Measurements from ENCODE around the gene EEF1E1. TPM values are rescaled to one million over a fixed set of nuclear protein-coding genes. Genes with fewer than 3 reads are reported as not detected.

EEF1E1 gene
- total RNA-seq, 1 experiment from 2014 or later = 147 TPM

GRCh38 chr6:8105791-8106190, 3.4 kb upstream of the EEF1E1 start:
- no peaks in the 10 kb centered on the region for H3K4me1 ChIP-seq (ENCODE audit: insufficient read depth, low read length, poor library complexity, severe bottlenecking)
- BruUV-seq (replicated peaks) = no TSS peak
- H3K27me3 ChIP-seq (replicated peaks; ENCODE audit: insufficient read depth, low read depth, low read length, poor library complexity) = no peaks in the 10 kb centered on the region
- no peaks in the 10 kb centered on the region for H3K9me3 ChIP-seq (ENCODE audit: low read depth, low read length, poor library complexity, severe bottlenecking)
- H3K27ac ChIP-seq (ENCODE audit: low read depth, low read length, poor library complexity, severe bottlenecking) = no peak overlapping the region
- CTCF ChIA-PET = no interaction called here
- H3K36me3 ChIP-seq (ENCODE audit: insufficient read depth, low read length, poor library complexity, severe bottlenecking) = no peaks in the 10 kb centered on the region
- H3K4me3 ChIP-seq (ENCODE audit: low read depth, low read length, poor library complexity, severe bottlenecking) = no peak overlapping the region
- POLR2A ChIA-PET (ENCODE audit: low non-redundant PET) = no interaction called here
- DNase-seq (ENCODE audit: low spot score) = no peak
- intact Hi-C loops (cut with micrococcal nuclease; ENCODE audit: unreplicated experiment) = no loop called here
- TF ChIP-seq EZH2 (IDR thresholded peaks at IDR 0.05; ENCODE audit: borderline replicate concordance, low read depth, low read length, poor library complexity, severe bottlenecking) (no peak), CTCF (conservative IDR thresholded peaks at IDR 0.05; ENCODE audit: low read depth, low read length) (no peak)

GRCh38 chr6:8103726-8104125, 1.4 kb upstream of the EEF1E1 start:
- no TSS peak for BruUV-seq (replicated peaks)
- POLR2A ChIA-PET (ENCODE audit: low non-redundant PET) = no interaction called here

GRCh38 chr6:8100159-8100854, 2.0 kb downstream of the EEF1E1 start:
- ChIA-PET CTCF (interaction anchor here (0.5 kb wide), 1 partner anchor 28 kb away, joined by 10 read pairs; no protein-coding TSS in a partner anchor), POLR2A (ENCODE audit: low non-redundant PET) (interaction anchor here (0.7 kb wide), 1 partner anchor 936 kb away, joined by 3 read pairs; no protein-coding TSS in a partner anchor)

More at GRCh38 chr6:8103726-8104125, 1.4 kb upstream of the EEF1E1 start:
- CTCF ChIA-PET = no interaction called here
- Histone ChIP-seq H3K4me3 (ENCODE audit: low read depth, low read length, poor library complexity, severe bottlenecking) (no peak overlapping the region), H3K9me3 (ENCODE audit: low read depth, low read length, poor library complexity, severe bottlenecking) (no peaks in the 10 kb centered on the region), H3K36me3 (ENCODE audit: insufficient read depth, low read length, poor library complexity, severe bottlenecking) (peaks cover 6% of the 10 kb centered on the region), H3K27me3 (replicated peaks; ENCODE audit: insufficient read depth, low read depth, low read length, poor library complexity) (no peaks in the 10 kb centered on the region), H3K4me1 (ENCODE audit: insufficient read depth, low read length, poor library complexity, severe bottlenecking) (peaks cover 8% of the 10 kb centered on the region), H3K27ac (ENCODE audit: low read depth, low read length, poor library complexity, severe bottlenecking) (no peak overlapping the region)
- no peak for DNase-seq (ENCODE audit: low spot score)
- TF ChIP-seq EZH2 (IDR thresholded peaks at IDR 0.05; ENCODE audit: borderline replicate concordance, low read depth, low read length, poor library complexity, severe bottlenecking) = no peak
- TF ChIP-seq CTCF (conservative IDR thresholded peaks at IDR 0.05; ENCODE audit: low read depth, low read length) = no peak
- intact Hi-C loops (cut with micrococcal nuclease; ENCODE audit: unreplicated experiment) = no loop called here

More at GRCh38 chr6:8100159-8100854, 2.0 kb downstream of the EEF1E1 start:
- DNase-seq (ENCODE audit: low spot score) = peak; percentile 56
- peaks cover 35% of the 10 kb centered on the region for H3K36me3 ChIP-seq (ENCODE audit: insufficient read depth, low read length, poor library complexity, severe bottlenecking)
- H3K4me1 ChIP-seq (ENCODE audit: insufficient read depth, low read length, poor library complexity, severe bottlenecking) = peaks cover 8% of the 10 kb centered on the region
- H3K27ac ChIP-seq (ENCODE audit: low read depth, low read length, poor library complexity, severe bottlenecking) = peak overlapping the region; percentile 86
- no TSS peak for BruUV-seq (replicated peaks)
- H3K27me3 ChIP-seq (replicated peaks; ENCODE audit: insufficient read depth, low read depth, low read length, poor library complexity) = no peaks in the 10 kb centered on the region
- H3K4me3 ChIP-seq (ENCODE audit: low read depth, low read length, poor library complexity, severe bottlenecking) = peak overlapping the region; percentile 10
- intact Hi-C loops (cut with micrococcal nuclease; ENCODE audit: unreplicated experiment) = no loop called here
- H3K9me3 ChIP-seq (ENCODE audit: low read depth, low read length, poor library complexity, severe bottlenecking) = no peaks in the 10 kb centered on the region
- TF ChIP-seq CTCF (conservative IDR thresholded peaks at IDR 0.05; ENCODE audit: low read depth, low read length) (no peak), EZH2 (IDR thresholded peaks at IDR 0.05; ENCODE audit: borderline replicate concordance, low read depth, low read length, poor library complexity, severe bottlenecking) (no peak)
